Kidney (tissue), 14 donors: ENCODE data around the gene COX6A2. TPM values are rescaled to one million over a fixed set of nuclear protein-coding genes. Genes with fewer than 3 reads are reported as not detected.

Experiments used
- DNase-seq, 5 donors: peaks; one replicate each; pipeline ENCODE4 v3.0.0-alpha.2; 2013 to 2020
- FAIRE-seq: peaks from 2 replicates; lab custom pipeline; 2012; peaks lifted over from hg19 to GRCh38; lab: Jason Lieb, UNC
- H3K27ac ChIP-seq, 2 donors: one replicate each; pipeline ENCODE4 v1.7.0; 2013; ENCODE audit warnings: low read depth in 2 of 2, low read length in 2 of 2, inconsistent platforms in 1 of 2
- H3K27me3 ChIP-seq: one replicate; pipeline ENCODE4 v1.7.1; 2013; ENCODE audit warnings: low read length, inconsistent platforms; ENCODE audit not compliant: control insufficient read depth, insufficient read depth
- H3K36me3 ChIP-seq, 3 donors: one replicate each; pipeline versions ENCODE4 v1.7.0 to v1.7.1; 2013; ENCODE audit warnings: low read length in 3 of 3, control low read depth in 1 of 3, inconsistent platforms in 1 of 3; ENCODE audit not compliant: insufficient read depth in 3 of 3, control insufficient read depth in 2 of 3
- H3K4me1 ChIP-seq, 3 donors: one replicate each; pipeline versions ENCODE4 v1.7.0 to v1.7.1; 2013; ENCODE audit warnings: low read length in 3 of 3, inconsistent platforms in 1 of 3, low read depth in 1 of 3; ENCODE audit not compliant: control insufficient read depth in 2 of 3, insufficient read depth in 2 of 3
- H3K4me3 ChIP-seq, 3 donors: one replicate each; pipeline versions ENCODE4 v1.7.0 to v1.8.1; 2013; ENCODE audit warnings: low read length in 3 of 3, control low read depth in 1 of 3, inconsistent platforms in 1 of 3
- H3K9ac ChIP-seq, 3 donors: one replicate each; pipeline versions ENCODE4 v1.7.0 to v1.7.1; 2013; ENCODE audit warnings: low read length in 3 of 3, control low read depth in 1 of 3, inconsistent platforms in 1 of 3
- H3K9me3 ChIP-seq, 3 donors: one replicate each; pipeline versions ENCODE4 v1.7.0 to v1.7.1; 2013; ENCODE audit warnings: low read length in 3 of 3, control low read depth in 1 of 3, inconsistent platforms in 1 of 3; ENCODE audit not compliant: control insufficient read depth in 2 of 3, insufficient read depth in 1 of 3
- CTCF ChIP-seq: IDR thresholded peaks from 3 replicates; pipeline ENCODE4 v1.5.1; 2012; ENCODE audit warnings: mild to moderate bottlenecking, moderate library complexity, borderline replicate concordance; ENCODE audit not compliant: insufficient read depth; ENCODE audit errors: extremely low read depth
- intact Hi-C: fragments of 100-400 bp; cut with DNase I; formaldehyde crosslinking; loops from one replicate; pipeline ENCODE4 v1.11.1; 2022
- polyA plus RNA-seq: library from polyadenylated mRNA; stranded (reverse); fragments of 350-450 nt; fragmentation: Illumina TruSeq; extraction: RNeasy Lipid Tissue Mini Kit (QIAGEN cat#74804); gene quantifications from one replicate; pipeline ENCODE4 v1.2.3, GENCODE V29; 2014; ENCODE audit warnings: low read depth, low replicate concordance; ENCODE audit not compliant: insufficient read depth
- total RNA-seq: library from RNA; stranded (reverse); fragmentation: NEBNext Ultra II Directional; extraction: Animal tissue kit (Norgen Biotek cat#: 25700); gene quantifications from one replicate; pipeline ENCODE4 v1.2.1, GENCODE V29; 2021
- donor health status: control.
- donor health status: control.
- donor health status: control.
- donor health status: control.
- donor health status: control.
- donor health status: DM: yes; HTN: yes; CAD: no.
- donor health status: Normal renal cell carcinoma (clear cell type).

The COX6A2 gene
- total and polyA plus RNA-seq, 2 donors from 2014 or later, result 5.5 TPM; not detected in 1

GRCh38 chr16:31475946-31476302, 47.8 kb upstream of the COX6A2 start:
- H3K27me3 ChIP-seq, result no peaks in the 10 kb centered on the region
- H3K4me3 ChIP-seq, result peak overlapping the region in 1 of 3 donors; percentile 61
- DNase-seq, result peak in 1 of 5 donors; percentile 72
- peak overlapping the region; percentile 28 to 76 for H3K27ac ChIP-seq
- intact Hi-C loops, result no loop called here
- peaks cover 0 to 4% (median 0%) of the 10 kb centered on the region in 3 donors for H3K36me3 ChIP-seq
- no peak overlapping the region for H3K9ac ChIP-seq
- no peaks in the 10 kb centered on the region for H3K9me3 ChIP-seq
- no peak for TF ChIP-seq CTCF
- peaks cover 0 to 17% (median 3%) of the 10 kb centered on the region in 3 donors for H3K4me1 ChIP-seq
- no peak for FAIRE-seq

GRCh38 chr16:31474773-31475738, 46.9 kb upstream of the COX6A2 start:
- no peaks in the 10 kb centered on the region for H3K27me3 ChIP-seq
- H3K4me1 ChIP-seq, result peaks cover 0 to 14% (median 0%) of the 10 kb centered on the region in 3 donors
- FAIRE-seq, result no peak
- no peak overlapping the region for H3K9ac ChIP-seq
- no peaks in the 10 kb centered on the region for H3K9me3 ChIP-seq
- DNase-seq, result peak in 1 of 5 donors; percentile 38
- H3K27ac ChIP-seq, result no peak overlapping the region
- H3K36me3 ChIP-seq, result peaks cover 0 to 4% (median 0%) of the 10 kb centered on the region in 3 donors
- intact Hi-C loops, result no loop called here
- no peak overlapping the region for H3K4me3 ChIP-seq
- no peak for TF ChIP-seq CTCF

GRCh38 chr16:31474173-31474714, 46.1 kb upstream of the COX6A2 start:
- peak in 1 of 5 donors; percentile 34 for DNase-seq
- H3K27me3 ChIP-seq, result no peaks in the 10 kb centered on the region
- no peak for FAIRE-seq
- H3K4me3 ChIP-seq, result no peak overlapping the region
- no peak for TF ChIP-seq CTCF
- no peaks in the 10 kb centered on the region for H3K9me3 ChIP-seq
- H3K9ac ChIP-seq, result no peak overlapping the region
- intact Hi-C loops, result no loop called here
- no peak overlapping the region for H3K27ac ChIP-seq
- peaks cover 0 to 12% (median 0%) of the 10 kb centered on the region in 3 donors for H3K4me1 ChIP-seq
- H3K36me3 ChIP-seq, result peaks cover 0 to 4% (median 0%) of the 10 kb centered on the region in 3 donors
